HEK293 (cell line): ENCODE results near the gene MEGF9.

Source experiments
- CTCF ChIA-PET: fragments of 350-600 bp; formaldehyde crosslinking; extraction: SDS; loops from one replicate; lab custom pipeline; 2021; ENCODE audit warnings: antibody characterized with exemption; lab: Yijun Ruan, JAX
- POLR2A ChIA-PET: fragments of 300-600 bp; formaldehyde crosslinking; extraction: SDS; loops from one replicate; lab custom pipeline; 2020; ENCODE audit warnings: antibody characterized with exemption, inconsistent platforms; lab: Yijun Ruan, JAX
- H3K27ac ChIP-seq: fragments of 200-500 bp; sonication (Bioruptor generic); 2 replicates; pipeline ENCODE4 v1.5.1; 2014; ENCODE audit warnings: low read depth, low read length, control low read depth, inconsistent platforms; ENCODE audit errors: extremely low read depth
- H3K36me3 ChIP-seq, 2 experiments: fragments of 200-500 bp in 1 of 2; sonication (Bioruptor generic) in 1 of 2; 1 replicate in 1 of 2; 2 replicates in 1 of 2; pipeline ENCODE4 v1.5.1; 2014 to 2017; ENCODE audit warnings: inconsistent platforms in 2 of 2, low read length in 2 of 2; ENCODE audit not compliant: control insufficient read depth in 2 of 2, insufficient read depth in 1 of 2
- H3K4me1 ChIP-seq: fragments of 200-500 bp; sonication (Bioruptor generic); 2 replicates; pipeline ENCODE4 v1.5.1; 2014; ENCODE audit warnings: mild to moderate bottlenecking, low read length, inconsistent platforms; ENCODE audit not compliant: control insufficient read depth, insufficient read depth
- H3K4me3 ChIP-seq: 2 replicates; pipeline ENCODE4 v1.5.1; 2011; ENCODE audit warnings: low read depth, mild to moderate bottlenecking, control low read depth, low read length, moderate library complexity
- H3K9me3 ChIP-seq: fragments of 200-500 bp; sonication (Bioruptor generic); 2 replicates; pipeline ENCODE4 v1.5.1; 2014; ENCODE audit warnings: low read depth, low read length, inconsistent platforms; ENCODE audit not compliant: control insufficient read depth, insufficient read depth
- ZBTB7A ChIP-seq: fragments of 450-650 bp; formaldehyde crosslinking; IDR thresholded peaks from 2 replicates; pipeline ENCODE4 v1.5.1; 2016; ENCODE audit warnings: low read depth, missing biosample characterization, missing genetic modification characterization
- ZFP37 ChIP-seq: fragments of 450-650 bp; formaldehyde crosslinking; IDR thresholded peaks from 2 replicates; pipeline ENCODE4 v1.5.1; 2016; ENCODE audit warnings: missing biosample characterization, missing genetic modification characterization
- ZNF266 ChIP-seq: fragments of 450-650 bp; formaldehyde crosslinking; IDR thresholded peaks from 2 replicates; pipeline ENCODE4 v1.5.1; 2016; ENCODE audit warnings: missing biosample characterization, missing genetic modification characterization, low read depth
- ZNF366 ChIP-seq: fragments of 450-650 bp; formaldehyde crosslinking; conservative IDR thresholded peaks from 2 replicates; pipeline ENCODE4 v1.5.1; 2016; ENCODE audit warnings: missing biosample characterization, missing genetic modification characterization
- ZNF37A ChIP-seq: fragments of 450-650 bp; IDR thresholded peaks from 2 replicates; pipeline ENCODE4 v1.5.1; 2018; ENCODE audit warnings: missing biosample characterization, missing genetic modification characterization
- ZNF549 ChIP-seq: fragments of 450-650 bp; IDR thresholded peaks from 2 replicates; pipeline ENCODE4 v1.5.1; 2018; ENCODE audit warnings: missing biosample characterization, missing genetic modification characterization, mild to moderate bottlenecking, inconsistent platforms, moderate library complexity
- ZNF654 ChIP-seq: fragments of 450-650 bp; formaldehyde crosslinking; IDR thresholded peaks from 2 replicates; pipeline ENCODE4 v1.5.1; 2016; ENCODE audit warnings: low read depth, missing biosample characterization, missing genetic modification characterization
- ZNF670 ChIP-seq: fragments of 450-650 bp; formaldehyde crosslinking; IDR thresholded peaks from 2 replicates; pipeline ENCODE4 v1.5.1; 2016; ENCODE audit warnings: missing biosample characterization, missing genetic modification characterization, low read depth
- ZNF843 ChIP-seq: fragments of 450-650 bp; formaldehyde crosslinking; IDR thresholded peaks from 2 replicates; pipeline ENCODE4 v1.5.1; 2016; ENCODE audit warnings: missing biosample characterization, missing genetic modification characterization
- TF ChIP-seq, protein P1 (sequence below): fragments of 450-650 bp; formaldehyde crosslinking; IDR thresholded peaks from 2 replicates; pipeline ENCODE4 v1.5.1; 2016; ENCODE audit warnings: missing biosample characterization, missing genetic modification characterization
- TF ChIP-seq, protein P2 (sequence below): fragments of 450-650 bp; formaldehyde crosslinking; IDR thresholded peaks from 2 replicates; pipeline ENCODE4 v1.5.1; 2016; ENCODE audit warnings: missing biosample characterization, missing genetic modification characterization
- TF ChIP-seq, protein P3 (sequence below): fragments of 450-650 bp; formaldehyde crosslinking; IDR thresholded peaks from 2 replicates; pipeline ENCODE4 v1.5.1; 2016; ENCODE audit warnings: missing biosample characterization, missing genetic modification characterization

The MEGF9 gene

DNA sequence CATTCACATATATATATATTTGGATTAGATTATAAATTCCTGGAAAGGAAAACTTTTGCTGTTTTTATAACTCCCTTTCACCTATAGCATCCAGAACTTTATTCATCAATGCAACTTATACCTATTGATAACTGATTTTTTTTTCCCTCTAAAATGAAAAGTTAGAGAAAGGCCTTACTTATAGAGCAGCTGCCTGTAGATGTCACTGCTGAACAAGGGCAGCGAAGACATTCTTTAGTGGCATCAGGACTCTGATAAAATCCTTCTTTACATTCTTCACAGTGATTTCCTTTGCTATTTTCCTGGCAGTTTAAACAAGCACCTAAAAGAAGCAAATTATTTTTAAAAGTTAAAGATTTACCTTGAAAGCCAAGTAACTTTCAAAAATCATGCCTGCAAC lies 102.1 kb downstream of the MEGF9 start:
- H3K27ac ChIP-seq: no peak overlapping the region

DNA sequence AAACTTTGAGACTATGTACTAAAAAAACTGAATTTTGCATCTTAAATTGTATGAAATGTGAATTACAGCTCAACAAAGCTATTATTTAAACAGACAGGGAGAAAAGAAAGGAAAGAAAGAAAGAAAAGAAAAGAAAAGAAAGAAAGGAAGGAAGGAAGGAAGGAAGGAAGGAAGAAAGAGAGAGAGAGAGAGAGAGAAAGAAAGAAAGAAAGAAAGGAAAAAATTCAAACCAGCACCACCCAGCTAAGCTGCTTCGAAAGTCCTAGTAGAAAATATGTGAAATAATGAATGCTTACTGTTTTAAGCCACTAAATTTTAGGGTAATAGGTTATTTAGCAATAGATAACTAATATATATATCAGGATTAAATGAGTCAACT lies 102.6 kb downstream of the MEGF9 start:
- Histone ChIP-seq H3K4me1 (no peaks in the 10 kb centered on the region), H3K4me3 (no peak overlapping the region), H3K36me3 (peaks cover 0 to 15% of the 10 kb centered on the region in 2 experiments; a peak in 1 of 3 replicates)
- ChIA-PET CTCF (interaction anchor here (0.6 to 2.8 kb wide), 15 partner anchors 8 to 1941 kb away, joined by 3 to 11 read pairs (median 3); no protein-coding TSS in a partner anchor), POLR2A (interaction anchor here (0.6 kb wide), 1 partner anchor 508 kb away, joined by 8 read pairs; no protein-coding TSS in a partner anchor)
- TF ChIP-seq, protein P1, sequence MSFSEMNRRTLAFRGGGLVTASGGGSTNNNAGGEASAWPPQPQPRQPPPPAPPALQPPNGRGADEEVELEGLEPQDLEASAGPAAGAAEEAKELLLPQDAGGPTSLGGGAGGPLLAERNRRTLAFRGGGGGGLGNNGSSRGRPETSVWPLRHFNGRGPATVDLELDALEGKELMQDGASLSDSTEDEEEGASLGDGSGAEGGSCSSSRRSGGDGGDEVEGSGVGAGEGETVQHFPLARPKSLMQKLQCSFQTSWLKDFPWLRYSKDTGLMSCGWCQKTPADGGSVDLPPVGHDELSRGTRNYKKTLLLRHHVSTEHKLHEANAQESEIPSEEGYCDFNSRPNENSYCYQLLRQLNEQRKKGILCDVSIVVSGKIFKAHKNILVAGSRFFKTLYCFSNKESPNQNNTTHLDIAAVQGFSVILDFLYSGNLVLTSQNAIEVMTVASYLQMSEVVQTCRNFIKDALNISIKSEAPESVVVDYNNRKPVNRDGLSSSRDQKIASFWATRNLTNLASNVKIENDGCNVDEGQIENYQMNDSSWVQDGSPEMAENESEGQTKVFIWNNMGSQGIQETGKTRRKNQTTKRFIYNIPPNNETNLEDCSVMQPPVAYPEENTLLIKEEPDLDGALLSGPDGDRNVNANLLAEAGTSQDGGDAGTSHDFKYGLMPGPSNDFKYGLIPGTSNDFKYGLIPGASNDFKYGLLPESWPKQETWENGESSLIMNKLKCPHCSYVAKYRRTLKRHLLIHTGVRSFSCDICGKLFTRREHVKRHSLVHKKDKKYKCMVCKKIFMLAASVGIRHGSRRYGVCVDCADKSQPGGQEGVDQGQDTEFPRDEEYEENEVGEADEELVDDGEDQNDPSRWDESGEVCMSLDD: no peak
- TF ChIP-seq ZNF549 (tag by site-specific recombination): no peak
- TF ChIP-seq ZNF366 (tag by site-specific recombination): peak; percentile 53; the same call in 1 of the 2 replicates
- TF ChIP-seq, all 188 proteins: peak for 1
- no peak overlapping the region for H3K27ac ChIP-seq
- H3K9me3 ChIP-seq: no peaks in the 10 kb centered on the region

More for the DNA sequence above, 102.1 kb downstream of the MEGF9 start:
- POLR2A ChIA-PET: no interaction called here
- Histone ChIP-seq H3K4me3 (no peak overlapping the region), H3K9me3 (no peaks in the 10 kb centered on the region)
- CTCF ChIA-PET: interaction anchor here (0.7 to 2.8 kb wide), 9 partner anchors 10 to 448 kb away, joined by 3 to 9 read pairs (median 5); no protein-coding TSS in a partner anchor
- TF ChIP-seq ZNF37A (tag by site-specific recombination) (no peak), ZNF549 (tag by site-specific recombination) (no peak), ZNF654 (tag by site-specific recombination) (peak; percentile 30), ZNF266 (tag by site-specific recombination) (no peak), ZNF843 (no peak)
- TF ChIP-seq, protein P2, sequence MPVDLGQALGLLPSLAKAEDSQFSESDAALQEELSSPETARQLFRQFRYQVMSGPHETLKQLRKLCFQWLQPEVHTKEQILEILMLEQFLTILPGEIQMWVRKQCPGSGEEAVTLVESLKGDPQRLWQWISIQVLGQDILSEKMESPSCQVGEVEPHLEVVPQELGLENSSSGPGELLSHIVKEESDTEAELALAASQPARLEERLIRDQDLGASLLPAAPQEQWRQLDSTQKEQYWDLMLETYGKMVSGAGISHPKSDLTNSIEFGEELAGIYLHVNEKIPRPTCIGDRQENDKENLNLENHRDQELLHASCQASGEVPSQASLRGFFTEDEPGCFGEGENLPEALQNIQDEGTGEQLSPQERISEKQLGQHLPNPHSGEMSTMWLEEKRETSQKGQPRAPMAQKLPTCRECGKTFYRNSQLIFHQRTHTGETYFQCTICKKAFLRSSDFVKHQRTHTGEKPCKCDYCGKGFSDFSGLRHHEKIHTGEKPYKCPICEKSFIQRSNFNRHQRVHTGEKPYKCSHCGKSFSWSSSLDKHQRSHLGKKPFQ (tag by site-specific recombination): no peak
- TF ChIP-seq, protein P3, sequence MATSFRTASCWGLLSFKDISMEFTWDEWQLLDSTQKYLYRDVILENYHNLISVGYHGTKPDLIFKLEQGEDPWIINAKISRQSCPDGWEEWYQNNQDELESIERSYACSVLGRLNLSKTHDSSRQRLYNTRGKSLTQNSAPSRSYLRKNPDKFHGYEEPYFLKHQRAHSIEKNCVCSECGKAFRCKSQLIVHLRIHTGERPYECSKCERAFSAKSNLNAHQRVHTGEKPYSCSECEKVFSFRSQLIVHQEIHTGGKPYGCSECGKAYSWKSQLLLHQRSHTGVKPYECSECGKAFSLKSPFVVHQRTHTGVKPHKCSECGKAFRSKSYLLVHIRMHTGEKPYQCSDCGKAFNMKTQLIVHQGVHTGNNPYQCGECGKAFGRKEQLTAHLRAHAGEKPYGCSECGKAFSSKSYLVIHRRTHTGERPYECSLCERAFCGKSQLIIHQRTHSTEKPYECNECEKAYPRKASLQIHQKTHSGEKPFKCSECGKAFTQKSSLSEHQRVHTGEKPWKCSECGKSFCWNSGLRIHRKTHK (tag by site-specific recombination): no peak
- TF ChIP-seq, all 188 proteins: peak for 1
- H3K36me3 ChIP-seq: peaks cover 0 to 10% of the 10 kb centered on the region in 2 experiments; a peak in 1 of 3 replicates
- H3K4me1 ChIP-seq: no peaks in the 10 kb centered on the region

DNA sequence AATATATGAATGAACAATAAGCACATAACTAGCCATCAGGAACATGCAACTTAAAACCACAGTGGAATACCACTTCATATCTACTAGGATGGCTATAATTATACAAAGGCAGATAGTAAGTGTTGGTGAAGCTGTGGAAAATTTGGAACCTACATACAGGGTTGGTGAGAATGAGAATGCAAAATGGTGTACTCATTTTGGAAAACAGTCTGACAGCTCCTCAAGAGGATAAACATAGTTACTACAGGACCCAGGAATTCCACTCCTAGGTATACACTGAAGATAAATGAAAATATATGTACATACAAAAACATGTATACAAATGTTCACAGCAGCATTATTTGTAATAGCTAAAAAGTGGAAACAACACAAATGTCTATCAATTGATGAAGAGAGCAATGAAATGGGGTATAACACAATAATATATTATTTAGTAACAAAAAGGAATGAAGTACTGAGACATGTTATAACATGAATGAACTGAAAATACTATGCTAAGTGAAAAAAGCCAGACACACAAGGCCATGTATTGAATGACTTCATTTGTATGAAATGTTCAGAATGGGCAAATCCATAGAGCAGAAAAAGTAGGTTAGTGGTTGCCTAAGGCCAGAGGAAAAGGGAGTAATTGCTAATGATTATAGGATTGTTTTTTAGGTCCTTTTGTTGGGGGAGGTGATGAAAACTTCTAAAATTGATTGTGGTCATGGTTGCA lies 103.1 kb downstream of the MEGF9 start:
- POLR2A ChIA-PET: interaction anchor here (0.6 kb wide), 1 partner anchor 508 kb away, joined by 8 read pairs; no protein-coding TSS in a partner anchor
- H3K27ac ChIP-seq: no peak overlapping the region
- H3K9me3 ChIP-seq: no peaks in the 10 kb centered on the region
- peaks cover 0 to 18% of the 10 kb centered on the region in 2 experiments; a peak in 1 of 3 replicates for H3K36me3 ChIP-seq
- no peaks in the 10 kb centered on the region for H3K4me1 ChIP-seq
- no peak overlapping the region for H3K4me3 ChIP-seq
- TF ChIP-seq ZFP37 (tag by site-specific recombination) (no peak), ZBTB7A (no peak), ZNF670 (tag by site-specific recombination) (no peak)
- CTCF ChIA-PET: interaction anchor here (0.5 to 2.8 kb wide), 19 partner anchors 9 to 1941 kb away, joined by 3 to 11 read pairs (median 4); no protein-coding TSS in a partner anchor
